Parathyroid adenoma (tissue), 2 donors: ENCODE results near the gene SRP72.

Experiments
- H2AFZ ChIP-seq: fragments of 300-600 bp; sonication (generic); one replicate; pipeline ENCODE4 v1.7.0; 2017; ENCODE audit warnings: antibody characterized with exemption, mild to moderate bottlenecking
- H3K27ac ChIP-seq: fragments of 300-600 bp; sonication (generic); one replicate; pipeline ENCODE4 v1.7.0; 2017
- H3K27me3 ChIP-seq: fragments of 300-600 bp; sonication (generic); one replicate; pipeline ENCODE4 v1.7.0; 2017; ENCODE audit warnings: low read length; ENCODE audit not compliant: control insufficient read depth, insufficient read depth
- H3K36me3 ChIP-seq: fragments of 300-600 bp; sonication (generic); one replicate; pipeline ENCODE4 v1.7.0; 2017; ENCODE audit warnings: low read length; ENCODE audit not compliant: control insufficient read depth, insufficient read depth
- H3K4me1 ChIP-seq: fragments of 300-600 bp; sonication (generic); one replicate; pipeline ENCODE4 v1.7.0; 2017; ENCODE audit warnings: control low read depth
- H3K4me2 ChIP-seq: fragments of 300-600 bp; sonication (generic); one replicate; pipeline ENCODE4 v1.7.0; 2017; ENCODE audit warnings: low read length
- H3K4me3 ChIP-seq: fragments of 300-600 bp; sonication (generic); one replicate; pipeline ENCODE4 v1.7.0; 2017; ENCODE audit warnings: low read depth, low read length
- H3K79me2 ChIP-seq: fragments of 300-600 bp; sonication (generic); one replicate; pipeline ENCODE4 v1.7.0; 2017; ENCODE audit warnings: control low read depth
- H3K9ac ChIP-seq: fragments of 300-600 bp; sonication (generic); one replicate; pipeline ENCODE4 v1.7.0; 2017; ENCODE audit warnings: mild to moderate bottlenecking
- H3K9me3 ChIP-seq: fragments of 300-600 bp; sonication (generic); one replicate; pipeline ENCODE4 v1.7.0; 2017; ENCODE audit warnings: low read length; ENCODE audit not compliant: control insufficient read depth
- TF ChIP-seq, protein P1 (sequence below): fragments of 300-600 bp; sonication (generic); IDR thresholded peaks from one replicate; pipeline ENCODE4 v1.7.0; 2017; ENCODE audit warnings: antibody characterized with exemption, mild to moderate bottlenecking
- donor health status: primary hyperparathyroidism.

Gene SRP72

GRCh38 chr4:56480691-56481090 lies 13.3 kb downstream of the SRP72 start:
- H3K4me2 ChIP-seq = no peak overlapping the region
- H3K36me3 ChIP-seq = no peaks in the 10 kb centered on the region
- no peaks in the 10 kb centered on the region for H3K27me3 ChIP-seq
- no peaks in the 10 kb centered on the region for H3K4me1 ChIP-seq
- no peaks in the 10 kb centered on the region for H3K79me2 ChIP-seq
- TF ChIP-seq, protein P1, sequence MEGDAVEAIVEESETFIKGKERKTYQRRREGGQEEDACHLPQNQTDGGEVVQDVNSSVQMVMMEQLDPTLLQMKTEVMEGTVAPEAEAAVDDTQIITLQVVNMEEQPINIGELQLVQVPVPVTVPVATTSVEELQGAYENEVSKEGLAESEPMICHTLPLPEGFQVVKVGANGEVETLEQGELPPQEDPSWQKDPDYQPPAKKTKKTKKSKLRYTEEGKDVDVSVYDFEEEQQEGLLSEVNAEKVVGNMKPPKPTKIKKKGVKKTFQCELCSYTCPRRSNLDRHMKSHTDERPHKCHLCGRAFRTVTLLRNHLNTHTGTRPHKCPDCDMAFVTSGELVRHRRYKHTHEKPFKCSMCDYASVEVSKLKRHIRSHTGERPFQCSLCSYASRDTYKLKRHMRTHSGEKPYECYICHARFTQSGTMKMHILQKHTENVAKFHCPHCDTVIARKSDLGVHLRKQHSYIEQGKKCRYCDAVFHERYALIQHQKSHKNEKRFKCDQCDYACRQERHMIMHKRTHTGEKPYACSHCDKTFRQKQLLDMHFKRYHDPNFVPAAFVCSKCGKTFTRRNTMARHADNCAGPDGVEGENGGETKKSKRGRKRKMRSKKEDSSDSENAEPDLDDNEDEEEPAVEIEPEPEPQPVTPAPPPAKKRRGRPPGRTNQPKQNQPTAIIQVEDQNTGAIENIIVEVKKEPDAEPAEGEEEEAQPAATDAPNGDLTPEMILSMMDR = no peak
- no peak overlapping the region for H3K4me3 ChIP-seq
- no peaks in the 10 kb centered on the region for H3K9me3 ChIP-seq
- no peak overlapping the region for H3K27ac ChIP-seq
- H2AFZ ChIP-seq = no peak overlapping the region
- no peak overlapping the region for H3K9ac ChIP-seq

- TF ChIP-seq, protein P1 = no peak
- Histone ChIP-seq H3K9ac (no peak overlapping the region), H3K27ac (no peak overlapping the region), H3K27me3 (no peaks in the 10 kb centered on the region), H3K4me1 (no peaks in the 10 kb centered on the region), H3K4me3 (no peak overlapping the region), H3K79me2 (no peaks in the 10 kb centered on the region), H3K36me3 (no peaks in the 10 kb centered on the region), H3K4me2 (no peak overlapping the region), H2AFZ (no peak overlapping the region), H3K9me3 (no peaks in the 10 kb centered on the region)
Measured at GRCh38 chr4:56496241-56496640, 28.8 kb downstream of the SRP72 start.

GRCh38 chr4:56505269-56506130 lies 38.1 kb downstream of the SRP72 start, which contains the start of gene ARL9:
Gene ARL9 (plus strand): TSS chr4:56505791. CDS start chr4:56505863, 72 bp downstream.
- H3K9me3 ChIP-seq = no peaks in the 10 kb centered on the region
- H3K27ac ChIP-seq = no peak within 1 kb of the TSS
- TF ChIP-seq, protein P1 = no peak
- H3K4me1 ChIP-seq = peaks cover 4% of the 10 kb centered on the region
- no peaks in the 10 kb centered on the region for H3K36me3 ChIP-seq
- no peaks in the 10 kb centered on the region for H3K79me2 ChIP-seq
- peak within 1 kb of the TSS; percentile 43 for H3K4me3 ChIP-seq
- peak within 1 kb of the TSS; percentile 86 for H3K4me2 ChIP-seq
- no peaks in the 10 kb centered on the region for H3K27me3 ChIP-seq
- no peak within 1 kb of the TSS for H3K9ac ChIP-seq
- peak within 1 kb of the TSS; percentile 76 for H2AFZ ChIP-seq

DNA sequence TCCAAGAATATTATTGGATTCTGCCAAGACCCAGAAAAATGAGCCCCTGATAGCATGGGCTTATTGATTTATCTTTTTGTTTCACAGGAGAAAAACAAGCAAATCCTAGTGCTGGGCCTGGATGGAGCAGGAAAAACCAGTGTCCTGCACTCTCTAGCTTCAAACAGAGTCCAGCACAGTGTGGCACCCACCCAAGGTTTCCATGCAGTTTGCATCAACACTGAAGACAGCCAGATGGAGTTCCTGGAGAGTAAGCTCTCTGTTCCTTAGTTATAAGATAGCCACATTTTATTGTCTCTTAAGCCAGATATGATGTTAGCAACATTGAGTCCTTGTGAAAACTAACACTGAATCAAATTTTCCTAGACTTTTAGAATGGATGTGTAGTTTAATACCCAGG lies 43.7 kb downstream of the SRP72 start:
- no peaks in the 10 kb centered on the region for H3K9me3 ChIP-seq
- no peak overlapping the region for H3K4me2 ChIP-seq
- H3K27ac ChIP-seq = no peak overlapping the region
- TF ChIP-seq, protein P1 = no peak
- no peaks in the 10 kb centered on the region for H3K79me2 ChIP-seq
- no peak overlapping the region for H3K4me3 ChIP-seq
- H3K36me3 ChIP-seq = no peaks in the 10 kb centered on the region
- H3K9ac ChIP-seq = no peak overlapping the region
- H2AFZ ChIP-seq = no peak overlapping the region
- no peaks in the 10 kb centered on the region for H3K27me3 ChIP-seq
- peaks cover 3% of the 10 kb centered on the region for H3K4me1 ChIP-seq

- Histone ChIP-seq H2AFZ (no peak overlapping the region), H3K36me3 (no peaks in the 10 kb centered on the region), H3K27me3 (no peaks in the 10 kb centered on the region), H3K27ac (no peak overlapping the region), H3K4me2 (no peak overlapping the region), H3K79me2 (no peaks in the 10 kb centered on the region), H3K4me3 (no peak overlapping the region), H3K9me3 (no peaks in the 10 kb centered on the region), H3K4me1 (no peaks in the 10 kb centered on the region), H3K9ac (no peak overlapping the region)
- TF ChIP-seq, protein P1 = no peak
Measured at GRCh38 chr4:56512166-56512565, 44.7 kb downstream of the SRP72 start.
